CD4-positive, alpha-beta T cell treated with Interferon alpha-2 for 1 hour (primary cell): ENCODE results near the gene ANAPC13.

Experiments
- DNase-seq, 2 donors: peaks; one replicate each; pipeline ENCODE4 v3.0.0-alpha.2; 2020 to 2022

ANAPC13 gene

GRCh38 chr3:134485718-134486576 lies at the start of gene ANAPC13, which contains the start of gene CEP63:
TSS of gene ANAPC13 (minus strand) at chr3:134485985. CDS start at chr3:134482904, 3,081 bp downstream.
TSS of gene CEP63 (plus strand) at chr3:134486057. CDS start at chr3:134495321, 9,264 bp downstream.
- DNase-seq: peak; percentile 97 to 98

DNA sequence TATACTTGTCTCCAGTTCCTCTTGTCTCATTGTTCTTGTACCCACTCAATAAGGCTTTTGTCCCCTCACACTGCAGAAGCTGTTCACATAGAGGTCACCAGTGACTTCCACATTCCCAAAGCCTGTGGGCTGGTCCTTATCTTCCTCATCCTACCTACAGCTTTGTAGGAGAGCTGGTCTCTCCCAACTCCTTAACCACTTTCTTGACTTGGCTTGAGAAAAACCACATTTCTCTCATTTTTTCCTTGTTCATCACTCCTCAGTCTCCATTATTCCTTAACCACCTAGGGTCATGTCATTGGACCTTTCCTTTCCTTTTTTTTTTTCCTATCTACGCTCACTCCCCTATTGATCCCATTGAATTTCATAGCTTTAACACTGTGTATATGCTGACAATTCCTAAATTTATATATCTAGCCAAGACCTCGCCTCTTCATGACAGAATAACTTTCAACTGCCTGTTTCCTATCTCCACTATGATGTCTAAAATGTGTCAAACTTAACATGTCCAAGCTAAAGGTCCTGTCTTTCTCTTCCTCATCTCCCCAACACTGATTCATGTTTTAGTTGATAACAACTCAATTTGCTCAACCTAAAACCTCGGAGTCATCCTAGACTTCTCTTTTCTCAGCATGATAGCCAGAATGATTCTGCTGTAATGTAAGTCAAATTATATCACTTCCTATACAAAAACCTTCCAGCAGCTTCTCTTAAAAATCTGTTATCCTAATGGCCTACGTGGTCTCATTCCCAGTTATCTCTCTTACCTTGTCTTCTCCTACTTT lies 49.6 kb upstream of the ANAPC13 start:
- no peak for DNase-seq

DNA sequence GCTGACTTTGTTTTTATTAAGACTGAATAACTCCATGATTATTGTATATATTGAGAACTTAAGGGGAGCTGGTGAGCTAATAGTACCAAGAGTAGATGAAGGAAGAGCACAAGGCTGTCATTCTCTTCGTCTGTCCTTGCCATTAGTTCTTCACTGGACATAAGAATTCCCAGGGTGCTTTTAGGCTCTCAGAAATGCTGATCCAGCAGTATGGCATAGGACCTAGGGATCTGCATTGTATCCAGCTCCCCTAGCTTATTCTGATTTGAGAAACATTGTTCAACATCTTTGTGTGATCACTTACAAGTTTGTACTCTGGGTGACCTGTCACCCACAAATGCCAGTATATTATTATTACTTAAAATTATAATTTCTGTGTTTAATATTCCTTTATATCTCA lies 47.7 kb upstream of the ANAPC13 start:
- DNase-seq: no peak

- DNase-seq: no peak
These were observed 41.9 kb upstream of the ANAPC13 start for GRCh38 chr3:134527538-134528186.

GRCh38 chr3:134527037-134527436 lies 41.3 kb upstream of the ANAPC13 start:
- DNase-seq: no peak

DNA sequence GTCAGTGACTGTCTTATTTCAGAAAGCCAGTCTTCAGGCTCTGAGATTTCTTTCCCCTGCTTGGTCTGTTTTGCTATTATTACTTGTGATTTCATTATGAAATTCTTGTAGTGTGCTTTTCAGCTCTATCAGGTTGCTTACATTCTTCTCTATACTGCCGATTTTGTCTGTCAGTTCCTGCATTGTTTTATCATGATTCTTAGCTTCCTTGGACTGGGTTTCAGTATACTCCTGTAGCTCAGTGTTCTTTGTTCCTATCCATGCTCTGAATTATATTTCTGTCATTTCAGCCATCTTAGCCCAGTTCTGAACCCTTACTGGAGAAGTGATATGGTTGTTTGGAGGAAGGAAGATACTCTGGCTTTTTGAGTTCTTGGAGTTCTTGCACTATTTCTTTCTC lies 40.5 kb upstream of the ANAPC13 start:
- DNase-seq: no peak

GRCh38 chr3:134525293-134525692 lies 39.5 kb upstream of the ANAPC13 start:
- no peak for DNase-seq

DNA sequence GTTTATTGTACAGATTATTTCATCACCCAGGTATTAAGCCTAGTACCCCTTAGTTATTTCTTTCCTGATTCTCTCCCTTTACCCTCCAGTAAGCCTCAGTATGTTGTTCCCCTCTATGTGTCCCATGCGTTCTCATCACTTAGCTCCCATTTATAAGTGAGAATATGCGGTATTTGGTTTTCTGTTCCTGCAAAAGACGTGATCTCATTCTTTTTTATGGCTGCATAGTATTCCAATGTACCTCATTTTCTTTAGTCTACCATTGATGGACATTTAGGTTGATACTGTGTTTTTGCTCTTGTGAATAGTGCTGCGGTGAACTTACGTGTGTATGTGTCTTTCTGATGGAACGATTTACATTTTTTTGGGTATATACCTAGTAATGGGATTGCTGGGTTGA lies 36.8 kb upstream of the ANAPC13 start:
- DNase-seq: no peak

GRCh38 chr3:134517791-134518190 lies 32.0 kb upstream of the ANAPC13 start:
- no peak for DNase-seq

- DNase-seq: no peak
These were observed 31.1 kb upstream of the ANAPC13 start for GRCh38 chr3:134516905-134517304.

GRCh38 chr3:134511500-134511899 lies 25.7 kb upstream of the ANAPC13 start:
- no peak for DNase-seq

DNA sequence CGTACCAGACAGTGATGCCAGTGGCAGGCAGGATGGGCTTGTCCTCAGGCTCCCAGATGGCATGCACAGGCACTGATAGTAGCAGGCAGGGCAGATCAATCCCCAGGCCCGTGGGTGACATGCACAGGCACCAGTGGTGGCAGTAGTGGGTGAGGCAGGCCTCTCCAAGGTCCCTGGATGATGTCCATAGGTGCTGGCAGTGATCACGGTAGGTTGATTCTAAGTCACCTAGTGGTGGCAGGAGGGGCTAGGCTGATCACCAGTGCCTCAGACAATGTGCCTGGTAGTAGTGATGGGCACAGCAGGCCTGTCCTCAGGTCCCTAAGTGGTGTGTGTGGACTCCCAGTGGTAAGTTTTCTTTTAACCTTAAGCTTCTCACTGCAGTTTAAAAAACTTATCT lies 19.7 kb upstream of the ANAPC13 start:
- no peak for DNase-seq

- no peak for DNase-seq
These were observed 18.3 kb upstream of the ANAPC13 start for GRCh38 chr3:134504132-134504531.

GRCh38 chr3:134503266-134503665 lies 17.5 kb upstream of the ANAPC13 start:
- no peak for DNase-seq

GRCh38 chr3:134496471-134497071 lies 10.8 kb upstream of the ANAPC13 start:
- no peak for DNase-seq

- no peak for DNase-seq
These were observed 10.2 kb upstream of the ANAPC13 start for GRCh38 chr3:134495980-134496379.

DNA sequence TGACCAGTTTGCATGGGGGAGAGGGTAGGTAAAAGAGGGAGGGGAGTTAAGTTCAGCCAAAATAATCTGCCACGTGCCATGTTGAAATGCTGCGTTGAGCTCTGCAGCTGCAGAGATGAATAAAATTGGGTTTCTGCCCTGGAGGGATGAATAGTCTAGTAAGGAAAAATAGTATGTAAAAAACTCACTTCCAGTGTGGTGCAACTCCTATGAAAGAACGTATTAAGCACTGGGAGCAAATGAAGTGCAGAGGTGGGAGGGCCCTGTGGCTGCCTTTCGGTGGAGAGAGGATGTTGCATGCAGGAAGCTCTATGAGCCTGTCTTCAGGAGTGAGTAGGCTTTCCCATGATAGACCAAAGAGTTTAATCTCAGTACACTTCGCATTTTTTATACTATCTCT lies 8.7 kb upstream of the ANAPC13 start:
- no peak for DNase-seq

DNA sequence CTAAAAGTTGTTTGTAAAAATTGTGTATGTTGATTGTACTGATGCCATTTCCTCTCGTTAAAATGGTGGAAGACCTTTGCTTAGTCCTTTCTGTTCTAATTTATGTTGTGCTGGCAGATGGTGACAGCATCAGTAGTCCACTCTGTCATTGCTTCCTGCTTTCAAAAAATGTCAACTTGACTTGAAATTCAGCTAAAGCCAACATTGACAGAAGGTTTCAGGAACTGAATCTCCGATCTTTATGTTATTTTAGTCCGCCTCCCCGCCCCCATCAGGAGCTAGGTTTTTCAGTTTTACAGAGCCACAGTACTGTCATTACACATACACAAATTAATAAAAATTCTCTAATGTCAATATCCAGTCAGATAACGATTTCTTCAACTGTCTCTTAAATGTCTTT lies 1.6 kb upstream of the ANAPC13 start:
- DNase-seq: peak; percentile 9 to 21

- peak in 1 of 2 donors; percentile 44 for DNase-seq
These were observed 824 bp upstream of the ANAPC13 start for GRCh38 chr3:134486577-134487041.

GRCh38 chr3:134485075-134485717 lies 589 bp downstream of the ANAPC13 start:
- DNase-seq: no peak

GRCh38 chr3:134483195-134483900 lies 2.4 kb downstream of the ANAPC13 start:
- DNase-seq: no peak

DNA sequence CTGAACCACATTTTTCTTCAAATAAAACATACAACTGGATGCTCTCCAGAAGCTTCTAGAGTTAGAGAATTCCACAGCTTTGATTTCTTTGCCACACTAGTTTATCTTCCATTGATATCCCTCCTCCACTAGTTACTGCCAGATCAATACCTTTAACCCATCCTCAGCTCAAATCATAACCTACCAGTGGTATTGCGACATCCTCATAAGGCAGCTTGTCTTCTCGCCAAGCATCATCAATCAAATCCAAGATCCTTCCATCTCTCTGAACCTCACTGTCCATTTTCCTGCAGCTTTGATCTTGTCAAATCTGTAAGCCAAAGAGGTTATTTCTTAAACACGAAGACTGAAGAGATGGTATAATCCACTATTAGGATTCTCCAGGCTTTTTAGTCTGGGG lies 3.2 kb downstream of the ANAPC13 start:
- DNase-seq: no peak
